WTC11 (cell line): Measurements from ENCODE around the gene DMD. TPM values are rescaled to one million over a fixed set of nuclear protein-coding genes. Genes with fewer than 3 reads are reported as not detected.

Experiments used
- ATAC-seq: fragments of 200-7000 bp; cut with Tn5 transposase; 2 replicates; pipeline ENCODE4 v1.10.0; 2021; ENCODE audit warnings: mild to moderate bottlenecking, moderate library complexity
- CTCF ChIA-PET: fragments of 300-600 bp; sonication (Branson Sonifier 250); formaldehyde crosslinking; loops from one replicate; lab custom pipeline; 2021; ENCODE audit warnings: antibody characterized with exemption; lab: Charles Lee
- POLR2A ChIA-PET: fragments of 350-600 bp; sonication (Branson Sonifier 250); formaldehyde crosslinking; loops from one replicate; lab custom pipeline; 2021; ENCODE audit warnings: antibody characterized with exemption; lab: Charles Lee
- DNase-seq: peaks from one replicate; pipeline ENCODE4 v3.0.0; 2021; ENCODE audit warnings: low spot score
- H3K27ac Mint-ChIP-seq: 2 replicates; pipeline ENCODE4 v1.8.0; 2021; ENCODE audit warnings: mixed read lengths
- H3K27me3 Mint-ChIP-seq: 2 replicates; pipeline ENCODE4 v1.8.0; 2021; ENCODE audit warnings: low read depth, mild to moderate bottlenecking, moderate library complexity, mixed read lengths
- H3K36me3 Mint-ChIP-seq: 2 replicates; pipeline ENCODE4 v1.8.0; 2021; ENCODE audit warnings: mixed read lengths
- H3K4me1 Mint-ChIP-seq: 2 replicates; pipeline ENCODE4 v1.8.0; 2022; ENCODE audit warnings: mixed read lengths
- H3K4me3 Mint-ChIP-seq: 2 replicates; pipeline ENCODE4 v1.8.0; 2021; ENCODE audit warnings: mild to moderate bottlenecking, moderate library complexity, mixed read lengths
- H3K9me3 Mint-ChIP-seq: 2 replicates; pipeline ENCODE4 v1.8.0; 2021; ENCODE audit warnings: mixed read lengths
- ATF1 ChIP-seq: sonication (generic); formaldehyde crosslinking; IDR thresholded peaks from 2 replicates; pipeline ENCODE4 v1.8.1; 2023; ENCODE audit warnings: mild to moderate bottlenecking, moderate library complexity, missing genetic modification reagents
- CBFB ChIP-seq: sonication (generic); formaldehyde crosslinking; IDR thresholded peaks from 2 replicates; pipeline ENCODE4 v1.8.1; 2022; ENCODE audit warnings: mild to moderate bottlenecking, low read depth, missing genetic modification reagents
- CREM ChIP-seq: sonication (generic); formaldehyde crosslinking; IDR thresholded peaks from 2 replicates; pipeline ENCODE4 v1.8.1; 2022; ENCODE audit warnings: mild to moderate bottlenecking, missing genetic modification reagents, moderate library complexity
- ESRRA ChIP-seq: sonication (generic); formaldehyde crosslinking; IDR thresholded peaks from 2 replicates; pipeline ENCODE4 v1.8.1; 2022; ENCODE audit warnings: mild to moderate bottlenecking, missing genetic modification reagents, borderline replicate concordance
- JUN ChIP-seq: sonication (generic); formaldehyde crosslinking; IDR thresholded peaks from 2 replicates; pipeline ENCODE4 v1.8.0; 2023; ENCODE audit warnings: mild to moderate bottlenecking, missing genetic modification reagents
- MXD4 ChIP-seq: fragments of 250-450 bp; sonication (Bioruptor Pico); IDR thresholded peaks from 2 replicates; pipeline ENCODE4 v1.8.0; 2021; ENCODE audit warnings: mild to moderate bottlenecking, moderate library complexity, borderline replicate concordance
- RELA ChIP-seq: sonication (generic); formaldehyde crosslinking; IDR thresholded peaks from 2 replicates; pipeline ENCODE4 v1.8.1; 2022; ENCODE audit warnings: missing genetic modification reagents, mild to moderate bottlenecking, borderline replicate concordance
- SMAD4 ChIP-seq: sonication (generic); formaldehyde crosslinking; IDR thresholded peaks from 2 replicates; pipeline ENCODE4 v1.8.0; 2022; ENCODE audit warnings: mild to moderate bottlenecking, missing genetic modification reagents
- SOX15 ChIP-seq: fragments of 250-450 bp; sonication (Bioruptor Pico); IDR thresholded peaks from 2 replicates; pipeline ENCODE4 v1.9.0; 2021; ENCODE audit warnings: mild to moderate bottlenecking
- TP53 ChIP-seq: sonication (generic); formaldehyde crosslinking; IDR thresholded peaks from 2 replicates; pipeline ENCODE4 v1.8.1; 2023; ENCODE audit warnings: mild to moderate bottlenecking, missing genetic modification reagents
- ZNF138 ChIP-seq: sonication (generic); formaldehyde crosslinking; conservative IDR thresholded peaks from 2 replicates; pipeline ENCODE4 v1.8.1; 2022; ENCODE audit warnings: mild to moderate bottlenecking, moderate library complexity, missing genetic modification reagents
- total RNA-seq: library from RNA; stranded (reverse); gene quantifications from 3 replicates; pipeline ENCODE4 v1.2.3, GENCODE V29; 2021
- TF ChIP-seq, protein P1 (sequence below): sonication (generic); formaldehyde crosslinking; IDR thresholded peaks from 2 replicates; pipeline ENCODE4 v1.8.0; 2022; ENCODE audit warnings: missing genetic modification reagents
- TF ChIP-seq, protein P2 (sequence below): sonication (generic); formaldehyde crosslinking; IDR thresholded peaks from 2 replicates; pipeline ENCODE4 v1.8.0; 2023; ENCODE audit warnings: mild to moderate bottlenecking, missing genetic modification reagents
- TF ChIP-seq, protein P3 (sequence below): fragments of 250-450 bp; sonication (Bioruptor Pico); IDR thresholded peaks from 2 replicates; pipeline ENCODE4 v1.9.0; 2021; ENCODE audit warnings: mild to moderate bottlenecking
- TF ChIP-seq, protein P4 (sequence below): fragments of 200-600 bp; IDR thresholded peaks from 2 replicates; pipeline ENCODE4 v1.8.0; 2022; ENCODE audit warnings: antibody characterized with exemption
- TF ChIP-seq, protein P5 (sequence below): fragments of 250-450 bp; sonication (Bioruptor Pico); conservative IDR thresholded peaks from 2 replicates; pipeline ENCODE4 v1.9.0; 2021; ENCODE audit warnings: mild to moderate bottlenecking
- TF ChIP-seq, protein P6 (sequence below): sonication (generic); formaldehyde crosslinking; IDR thresholded peaks from 2 replicates; pipeline ENCODE4 v1.8.0; 2023; ENCODE audit warnings: missing genetic modification reagents, mild to moderate bottlenecking, borderline replicate concordance

Gene DMD
- total RNA-seq, 1 experiment from 2014 or later, result 9.1 TPM

DNA sequence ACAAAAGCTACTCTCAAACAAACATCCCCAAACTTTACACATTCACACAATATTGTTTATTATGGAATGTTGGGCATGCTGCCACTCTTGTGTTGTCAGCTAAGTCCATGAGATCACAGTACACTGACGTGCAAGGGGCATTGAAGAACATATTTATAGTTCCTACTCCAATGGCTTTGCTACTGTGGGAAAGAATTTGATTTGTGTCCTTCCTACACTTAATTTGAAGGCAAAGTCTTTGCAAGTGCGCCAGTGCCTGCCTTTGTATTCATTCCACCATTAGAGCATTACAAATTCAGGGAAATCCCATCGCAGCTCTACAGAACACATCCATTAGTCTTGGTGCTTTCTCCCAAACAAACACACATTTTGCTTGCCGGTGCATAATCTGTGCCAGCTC, 2094.1 kb downstream of the DMD start:
- no peaks in the 10 kb centered on the region for H3K36me3 Mint-ChIP-seq
- H3K4me3 Mint-ChIP-seq, result no peak overlapping the region
- no peak overlapping the region for H3K27ac Mint-ChIP-seq
- TF ChIP-seq SOX15 (CRISPR knock-in tag) (no peak), SMAD4 (CRISPR knock-in tag) (no peak), ESRRA (CRISPR knock-in tag) (no peak), JUN (CRISPR knock-in tag) (no peak), CBFB (CRISPR knock-in tag) (no peak)
- TF ChIP-seq, protein P1, sequence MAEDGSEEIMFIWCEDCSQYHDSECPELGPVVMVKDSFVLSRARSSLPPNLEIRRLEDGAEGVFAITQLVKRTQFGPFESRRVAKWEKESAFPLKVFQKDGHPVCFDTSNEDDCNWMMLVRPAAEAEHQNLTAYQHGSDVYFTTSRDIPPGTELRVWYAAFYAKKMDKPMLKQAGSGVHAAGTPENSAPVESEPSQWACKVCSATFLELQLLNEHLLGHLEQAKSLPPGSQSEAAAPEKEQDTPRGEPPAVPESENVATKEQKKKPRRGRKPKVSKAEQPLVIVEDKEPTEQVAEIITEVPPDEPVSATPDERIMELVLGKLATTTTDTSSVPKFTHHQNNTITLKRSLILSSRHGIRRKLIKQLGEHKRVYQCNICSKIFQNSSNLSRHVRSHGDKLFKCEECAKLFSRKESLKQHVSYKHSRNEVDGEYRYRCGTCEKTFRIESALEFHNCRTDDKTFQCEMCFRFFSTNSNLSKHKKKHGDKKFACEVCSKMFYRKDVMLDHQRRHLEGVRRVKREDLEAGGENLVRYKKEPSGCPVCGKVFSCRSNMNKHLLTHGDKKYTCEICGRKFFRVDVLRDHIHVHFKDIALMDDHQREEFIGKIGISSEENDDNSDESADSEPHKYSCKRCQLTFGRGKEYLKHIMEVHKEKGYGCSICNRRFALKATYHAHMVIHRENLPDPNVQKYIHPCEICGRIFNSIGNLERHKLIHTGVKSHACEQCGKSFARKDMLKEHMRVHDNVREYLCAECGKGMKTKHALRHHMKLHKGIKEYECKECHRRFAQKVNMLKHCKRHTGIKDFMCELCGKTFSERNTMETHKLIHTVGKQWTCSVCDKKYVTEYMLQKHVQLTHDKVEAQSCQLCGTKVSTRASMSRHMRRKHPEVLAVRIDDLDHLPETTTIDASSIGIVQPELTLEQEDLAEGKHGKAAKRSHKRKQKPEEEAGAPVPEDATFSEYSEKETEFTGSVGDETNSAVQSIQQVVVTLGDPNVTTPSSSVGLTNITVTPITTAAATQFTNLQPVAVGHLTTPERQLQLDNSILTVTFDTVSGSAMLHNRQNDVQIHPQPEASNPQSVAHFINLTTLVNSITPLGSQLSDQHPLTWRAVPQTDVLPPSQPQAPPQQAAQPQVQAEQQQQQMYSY (CRISPR knock-in tag), result no peak
- TF ChIP-seq, protein P2, sequence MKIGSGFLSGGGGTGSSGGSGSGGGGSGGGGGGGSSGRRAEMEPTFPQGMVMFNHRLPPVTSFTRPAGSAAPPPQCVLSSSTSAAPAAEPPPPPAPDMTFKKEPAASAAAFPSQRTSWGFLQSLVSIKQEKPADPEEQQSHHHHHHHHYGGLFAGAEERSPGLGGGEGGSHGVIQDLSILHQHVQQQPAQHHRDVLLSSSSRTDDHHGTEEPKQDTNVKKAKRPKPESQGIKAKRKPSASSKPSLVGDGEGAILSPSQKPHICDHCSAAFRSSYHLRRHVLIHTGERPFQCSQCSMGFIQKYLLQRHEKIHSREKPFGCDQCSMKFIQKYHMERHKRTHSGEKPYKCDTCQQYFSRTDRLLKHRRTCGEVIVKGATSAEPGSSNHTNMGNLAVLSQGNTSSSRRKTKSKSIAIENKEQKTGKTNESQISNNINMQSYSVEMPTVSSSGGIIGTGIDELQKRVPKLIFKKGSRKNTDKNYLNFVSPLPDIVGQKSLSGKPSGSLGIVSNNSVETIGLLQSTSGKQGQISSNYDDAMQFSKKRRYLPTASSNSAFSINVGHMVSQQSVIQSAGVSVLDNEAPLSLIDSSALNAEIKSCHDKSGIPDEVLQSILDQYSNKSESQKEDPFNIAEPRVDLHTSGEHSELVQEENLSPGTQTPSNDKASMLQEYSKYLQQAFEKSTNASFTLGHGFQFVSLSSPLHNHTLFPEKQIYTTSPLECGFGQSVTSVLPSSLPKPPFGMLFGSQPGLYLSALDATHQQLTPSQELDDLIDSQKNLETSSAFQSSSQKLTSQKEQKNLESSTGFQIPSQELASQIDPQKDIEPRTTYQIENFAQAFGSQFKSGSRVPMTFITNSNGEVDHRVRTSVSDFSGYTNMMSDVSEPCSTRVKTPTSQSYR (CRISPR knock-in tag), result no peak
- TF ChIP-seq, protein P3, sequence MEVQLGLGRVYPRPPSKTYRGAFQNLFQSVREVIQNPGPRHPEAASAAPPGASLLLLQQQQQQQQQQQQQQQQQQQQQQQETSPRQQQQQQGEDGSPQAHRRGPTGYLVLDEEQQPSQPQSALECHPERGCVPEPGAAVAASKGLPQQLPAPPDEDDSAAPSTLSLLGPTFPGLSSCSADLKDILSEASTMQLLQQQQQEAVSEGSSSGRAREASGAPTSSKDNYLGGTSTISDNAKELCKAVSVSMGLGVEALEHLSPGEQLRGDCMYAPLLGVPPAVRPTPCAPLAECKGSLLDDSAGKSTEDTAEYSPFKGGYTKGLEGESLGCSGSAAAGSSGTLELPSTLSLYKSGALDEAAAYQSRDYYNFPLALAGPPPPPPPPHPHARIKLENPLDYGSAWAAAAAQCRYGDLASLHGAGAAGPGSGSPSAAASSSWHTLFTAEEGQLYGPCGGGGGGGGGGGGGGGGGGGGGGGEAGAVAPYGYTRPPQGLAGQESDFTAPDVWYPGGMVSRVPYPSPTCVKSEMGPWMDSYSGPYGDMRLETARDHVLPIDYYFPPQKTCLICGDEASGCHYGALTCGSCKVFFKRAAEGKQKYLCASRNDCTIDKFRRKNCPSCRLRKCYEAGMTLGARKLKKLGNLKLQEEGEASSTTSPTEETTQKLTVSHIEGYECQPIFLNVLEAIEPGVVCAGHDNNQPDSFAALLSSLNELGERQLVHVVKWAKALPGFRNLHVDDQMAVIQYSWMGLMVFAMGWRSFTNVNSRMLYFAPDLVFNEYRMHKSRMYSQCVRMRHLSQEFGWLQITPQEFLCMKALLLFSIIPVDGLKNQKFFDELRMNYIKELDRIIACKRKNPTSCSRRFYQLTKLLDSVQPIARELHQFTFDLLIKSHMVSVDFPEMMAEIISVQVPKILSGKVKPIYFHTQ (CRISPR knock-in tag), result no peak
- TF ChIP-seq, protein P4, sequence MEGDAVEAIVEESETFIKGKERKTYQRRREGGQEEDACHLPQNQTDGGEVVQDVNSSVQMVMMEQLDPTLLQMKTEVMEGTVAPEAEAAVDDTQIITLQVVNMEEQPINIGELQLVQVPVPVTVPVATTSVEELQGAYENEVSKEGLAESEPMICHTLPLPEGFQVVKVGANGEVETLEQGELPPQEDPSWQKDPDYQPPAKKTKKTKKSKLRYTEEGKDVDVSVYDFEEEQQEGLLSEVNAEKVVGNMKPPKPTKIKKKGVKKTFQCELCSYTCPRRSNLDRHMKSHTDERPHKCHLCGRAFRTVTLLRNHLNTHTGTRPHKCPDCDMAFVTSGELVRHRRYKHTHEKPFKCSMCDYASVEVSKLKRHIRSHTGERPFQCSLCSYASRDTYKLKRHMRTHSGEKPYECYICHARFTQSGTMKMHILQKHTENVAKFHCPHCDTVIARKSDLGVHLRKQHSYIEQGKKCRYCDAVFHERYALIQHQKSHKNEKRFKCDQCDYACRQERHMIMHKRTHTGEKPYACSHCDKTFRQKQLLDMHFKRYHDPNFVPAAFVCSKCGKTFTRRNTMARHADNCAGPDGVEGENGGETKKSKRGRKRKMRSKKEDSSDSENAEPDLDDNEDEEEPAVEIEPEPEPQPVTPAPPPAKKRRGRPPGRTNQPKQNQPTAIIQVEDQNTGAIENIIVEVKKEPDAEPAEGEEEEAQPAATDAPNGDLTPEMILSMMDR, result no peak
- TF ChIP-seq, protein P5, sequence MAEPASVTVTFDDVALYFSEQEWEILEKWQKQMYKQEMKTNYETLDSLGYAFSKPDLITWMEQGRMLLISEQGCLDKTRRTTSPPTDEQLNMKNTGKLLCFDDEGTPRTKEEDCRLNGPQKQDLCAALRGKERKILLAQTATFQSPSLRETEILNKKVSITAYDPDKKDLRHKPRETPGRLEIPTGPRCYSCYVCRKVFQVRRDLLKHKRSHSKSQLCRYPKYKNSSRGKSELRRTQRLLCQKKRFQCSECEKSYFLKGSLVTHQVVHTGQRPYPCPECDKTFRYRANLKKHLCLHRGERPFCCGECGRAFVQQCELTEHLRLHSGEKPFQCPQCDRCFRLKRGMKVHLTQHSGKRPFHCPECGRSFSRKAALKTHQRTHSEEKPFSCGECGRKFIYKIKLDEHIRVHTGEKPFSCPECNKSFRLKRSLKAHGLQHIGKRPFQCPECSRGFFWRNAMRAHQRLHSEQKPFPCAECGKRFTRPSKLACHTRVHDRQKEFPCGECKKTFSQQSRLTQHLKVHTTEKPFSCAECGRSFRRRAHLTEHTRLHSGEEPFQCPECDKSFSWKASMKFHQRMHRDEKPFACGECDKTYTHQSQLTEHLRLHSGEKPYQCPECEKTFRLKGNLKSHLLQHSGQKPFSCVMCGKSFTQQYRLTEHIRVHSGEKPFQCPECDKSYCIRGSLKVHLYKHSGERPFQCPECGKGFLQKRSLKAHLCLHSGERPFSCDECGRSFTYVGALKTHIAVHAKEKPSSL (CRISPR knock-in tag), result no peak
- H3K4me1 Mint-ChIP-seq, result no peaks in the 10 kb centered on the region
- POLR2A ChIA-PET, result no interaction called here
- ATAC-seq (no peak), DNase-seq (no peak)
- CTCF ChIA-PET, result no interaction called here
- H3K27me3 Mint-ChIP-seq, result no peaks in the 10 kb centered on the region
- H3K9me3 Mint-ChIP-seq, result no peaks in the 10 kb centered on the region

DNA sequence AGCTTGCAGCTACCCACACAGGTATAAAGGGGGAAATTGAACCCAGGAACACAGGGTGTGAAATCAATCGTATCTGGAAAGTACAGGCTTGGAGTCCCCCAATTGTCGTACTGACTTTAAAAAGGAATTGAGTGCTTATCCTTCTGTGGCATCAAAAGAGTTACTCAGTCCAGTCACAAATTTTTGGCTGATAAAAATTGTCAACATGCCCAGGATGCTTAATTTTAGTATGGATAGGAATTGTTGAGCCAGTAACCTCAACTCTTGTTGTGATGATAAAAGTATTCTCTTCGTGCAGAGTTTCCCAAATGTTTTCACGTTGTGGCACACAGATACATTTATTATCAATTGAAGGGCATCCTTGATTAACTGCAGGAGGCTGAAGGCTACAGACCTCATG, 2096.0 kb downstream of the DMD start:
- Mint-ChIP-seq H3K4me3 (no peak overlapping the region), H3K27ac (no peak overlapping the region), H3K36me3 (no peaks in the 10 kb centered on the region), H3K9me3 (no peaks in the 10 kb centered on the region), H3K4me1 (no peaks in the 10 kb centered on the region), H3K27me3 (no peaks in the 10 kb centered on the region)
- ChIA-PET POLR2A (no interaction called here), CTCF (no interaction called here)
- no peak for DNase-seq
- ATAC-seq, result no peak
- TF ChIP-seq TP53 (CRISPR knock-in tag) (no peak), ATF1 (CRISPR knock-in tag) (no peak), ZNF138 (CRISPR knock-in tag) (no peak), SMAD4 (CRISPR knock-in tag) (no peak), CREM (CRISPR knock-in tag) (no peak), RELA (no peak), MXD4 (CRISPR knock-in tag) (no peak)
- TF ChIP-seq, protein P6, sequence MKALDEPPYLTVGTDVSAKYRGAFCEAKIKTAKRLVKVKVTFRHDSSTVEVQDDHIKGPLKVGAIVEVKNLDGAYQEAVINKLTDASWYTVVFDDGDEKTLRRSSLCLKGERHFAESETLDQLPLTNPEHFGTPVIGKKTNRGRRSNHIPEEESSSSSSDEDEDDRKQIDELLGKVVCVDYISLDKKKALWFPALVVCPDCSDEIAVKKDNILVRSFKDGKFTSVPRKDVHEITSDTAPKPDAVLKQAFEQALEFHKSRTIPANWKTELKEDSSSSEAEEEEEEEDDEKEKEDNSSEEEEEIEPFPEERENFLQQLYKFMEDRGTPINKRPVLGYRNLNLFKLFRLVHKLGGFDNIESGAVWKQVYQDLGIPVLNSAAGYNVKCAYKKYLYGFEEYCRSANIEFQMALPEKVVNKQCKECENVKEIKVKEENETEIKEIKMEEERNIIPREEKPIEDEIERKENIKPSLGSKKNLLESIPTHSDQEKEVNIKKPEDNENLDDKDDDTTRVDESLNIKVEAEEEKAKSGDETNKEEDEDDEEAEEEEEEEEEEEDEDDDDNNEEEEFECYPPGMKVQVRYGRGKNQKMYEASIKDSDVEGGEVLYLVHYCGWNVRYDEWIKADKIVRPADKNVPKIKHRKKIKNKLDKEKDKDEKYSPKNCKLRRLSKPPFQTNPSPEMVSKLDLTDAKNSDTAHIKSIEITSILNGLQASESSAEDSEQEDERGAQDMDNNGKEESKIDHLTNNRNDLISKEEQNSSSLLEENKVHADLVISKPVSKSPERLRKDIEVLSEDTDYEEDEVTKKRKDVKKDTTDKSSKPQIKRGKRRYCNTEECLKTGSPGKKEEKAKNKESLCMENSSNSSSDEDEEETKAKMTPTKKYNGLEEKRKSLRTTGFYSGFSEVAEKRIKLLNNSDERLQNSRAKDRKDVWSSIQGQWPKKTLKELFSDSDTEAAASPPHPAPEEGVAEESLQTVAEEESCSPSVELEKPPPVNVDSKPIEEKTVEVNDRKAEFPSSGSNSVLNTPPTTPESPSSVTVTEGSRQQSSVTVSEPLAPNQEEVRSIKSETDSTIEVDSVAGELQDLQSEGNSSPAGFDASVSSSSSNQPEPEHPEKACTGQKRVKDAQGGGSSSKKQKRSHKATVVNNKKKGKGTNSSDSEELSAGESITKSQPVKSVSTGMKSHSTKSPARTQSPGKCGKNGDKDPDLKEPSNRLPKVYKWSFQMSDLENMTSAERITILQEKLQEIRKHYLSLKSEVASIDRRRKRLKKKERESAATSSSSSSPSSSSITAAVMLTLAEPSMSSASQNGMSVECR (CRISPR knock-in tag), result no peak
